ENCODE measurements around the gene DNAJB2.

DNAJB2 gene

GRCh38 chr2:219279151-219279915 lies at the start of gene DNAJB2:
Gene DNAJB2 (plus strand): TSS chr2:219279366. CDS start chr2:219279834, 468 bp downstream.
- peak; percentile 99 for DNase-seq (ENCODE audit: low read depth, low spot score)

GRCh38 chr2:219230059-219230540 lies 49.1 kb upstream of the DNAJB2 start:
- no peak for DNase-seq (ENCODE audit: low read depth, low spot score)

- DNase-seq (ENCODE audit: low read depth, low spot score): no peak
Measured at GRCh38 chr2:219234331-219234730, 44.8 kb upstream of the DNAJB2 start.

- no peak for DNase-seq (ENCODE audit: low read depth, low spot score)
Measured at GRCh38 chr2:219243291-219243761, 35.8 kb upstream of the DNAJB2 start.

GRCh38 chr2:219244789-219245147 lies 34.4 kb upstream of the DNAJB2 start:
- DNase-seq (ENCODE audit: low read depth, low spot score): no peak

- peak; percentile 98 for DNase-seq (ENCODE audit: low read depth, low spot score)
Measured at GRCh38 chr2:219245148-219245898, 33.8 kb upstream of the DNAJB2 start, which contains the start of the genes GLB1L and STK16. Gene GLB1L (minus strand): TSS chr2:219245444. CDS start chr2:219243573, 1,871 bp downstream. Gene STK16 (plus strand): TSS chr2:219245479. CDS start chr2:219246000, 521 bp downstream.

- no peak for DNase-seq (ENCODE audit: low read depth, low spot score)
Measured at GRCh38 chr2:219245899-219246230, 33.3 kb upstream of the DNAJB2 start.

GRCh38 chr2:219246559-219246958 lies 32.6 kb upstream of the DNAJB2 start:
- no peak for DNase-seq (ENCODE audit: low read depth, low spot score)

- no peak for DNase-seq (ENCODE audit: low read depth, low spot score)
Measured at GRCh38 chr2:219247678-219248642, 31.2 kb upstream of the DNAJB2 start.

- DNase-seq (ENCODE audit: low read depth, low spot score): no peak
Measured at GRCh38 chr2:219248845-219249202, 30.3 kb upstream of the DNAJB2 start.

- peak; percentile 93 for DNase-seq (ENCODE audit: low read depth, low spot score)
Measured at GRCh38 chr2:219249203-219249980, 29.8 kb upstream of the DNAJB2 start.

- no peak for DNase-seq (ENCODE audit: low read depth, low spot score)
Measured at GRCh38 chr2:219250049-219250781, 29.0 kb upstream of the DNAJB2 start.

GRCh38 chr2:219251656-219252055 lies 27.5 kb upstream of the DNAJB2 start:
- no peak for DNase-seq (ENCODE audit: low read depth, low spot score)

GRCh38 chr2:219252084-219252483 lies 27.1 kb upstream of the DNAJB2 start:
- DNase-seq (ENCODE audit: low read depth, low spot score): no peak

GRCh38 chr2:219252570-219252899 lies 26.6 kb upstream of the DNAJB2 start:
- DNase-seq (ENCODE audit: low read depth, low spot score): no peak

GRCh38 chr2:219252900-219253752 lies 26.0 kb upstream of the DNAJB2 start, which contains the start of gene TUBA4B:
Gene TUBA4B (plus strand): TSS chr2:219253243. CDS start chr2:219253408, 165 bp downstream.
- DNase-seq (ENCODE audit: low read depth, low spot score): peak; percentile 50

- peak; percentile 84 for DNase-seq (ENCODE audit: low read depth, low spot score)
Measured at GRCh38 chr2:219253753-219254589, 25.2 kb upstream of the DNAJB2 start, which contains the start of gene TUBA4A. Gene TUBA4A (minus strand): TSS chr2:219253918. CDS start chr2:219253858, 60 bp downstream.

GRCh38 chr2:219254590-219255201 lies 24.5 kb upstream of the DNAJB2 start:
- no peak for DNase-seq (ENCODE audit: low read depth, low spot score)

Measured in astrocyte of the hippocampus (primary cell).